HG02938 (cell line): ENCODE results near the gene HVCN1.
"Not testable (repeated sequence)": the region's sequence is repeated elsewhere in the genome, so short reads cannot be mapped to it uniquely, and the experiment has no call there.

Experiments used
- ATAC-seq: cut with Tn5 transposase; IDR thresholded peaks from one replicate; pipeline ENCODE4 v1.9.1; 2021; ENCODE audit warnings: mild to moderate bottlenecking, moderate library complexity; ENCODE audit not compliant: unreplicated experiment

Gene HVCN1

GRCh38 chr12:110668480-110669192 lies 20.3 kb downstream of the HVCN1 start:
- ATAC-seq, result no peak

- no peak for ATAC-seq
Measured at GRCh38 chr12:110667671-110668070, 21.2 kb downstream of the HVCN1 start.

- no peak for ATAC-seq
Measured at GRCh38 chr12:110666892-110667291, 22.0 kb downstream of the HVCN1 start.

GRCh38 chr12:110661337-110661972 lies 27.5 kb downstream of the HVCN1 start:
- ATAC-seq, result peak; percentile 86

- ATAC-seq, result no peak
Measured at GRCh38 chr12:110658878-110659277, 30.0 kb downstream of the HVCN1 start.

- no peak for ATAC-seq
Measured at GRCh38 chr12:110658242-110658641, 30.7 kb downstream of the HVCN1 start.

GRCh38 chr12:110657747-110658146 lies 31.2 kb downstream of the HVCN1 start:
- ATAC-seq, result no peak

- ATAC-seq, result no peak
Measured at GRCh38 chr12:110656071-110656655, 32.8 kb downstream of the HVCN1 start.

GRCh38 chr12:110654238-110654637 lies 34.7 kb downstream of the HVCN1 start:
- ATAC-seq, result not testable (repeated sequence)

GRCh38 chr12:110649341-110649847 lies 39.5 kb downstream of the HVCN1 start:
- no peak for ATAC-seq

GRCh38 chr12:110647631-110648040 lies 41.3 kb downstream of the HVCN1 start:
- no peak for ATAC-seq

- no peak for ATAC-seq
Measured at GRCh38 chr12:110641521-110641920, 47.4 kb downstream of the HVCN1 start.

- ATAC-seq, result no peak
Measured at GRCh38 chr12:110640275-110641025, 48.5 kb downstream of the HVCN1 start.

- no peak for ATAC-seq
Measured at GRCh38 chr12:110639336-110640141, 49.4 kb downstream of the HVCN1 start.

GRCh38 chr12:110638796-110639195 lies 50.1 kb downstream of the HVCN1 start:
- ATAC-seq, result no peak

GRCh38 chr12:110637869-110638441 lies 51.0 kb downstream of the HVCN1 start:
- ATAC-seq, result no peak

- no peak for ATAC-seq
Measured at GRCh38 chr12:110636516-110636915, 52.4 kb downstream of the HVCN1 start.

GRCh38 chr12:110635055-110635454 lies 53.9 kb downstream of the HVCN1 start:
- ATAC-seq, result no peak

GRCh38 chr12:110627500-110628195 lies 61.3 kb downstream of the HVCN1 start:
- ATAC-seq, result no peak
